ENCODE measurements around the gene CORO2A. TPM values are rescaled to one million over a fixed set of nuclear protein-coding genes. Genes with fewer than 3 reads are reported as not detected.

The CORO2A gene
- total RNA-seq, 2 experiments from 2014 or later, result 6.0 to 6.5 TPM

DNA sequence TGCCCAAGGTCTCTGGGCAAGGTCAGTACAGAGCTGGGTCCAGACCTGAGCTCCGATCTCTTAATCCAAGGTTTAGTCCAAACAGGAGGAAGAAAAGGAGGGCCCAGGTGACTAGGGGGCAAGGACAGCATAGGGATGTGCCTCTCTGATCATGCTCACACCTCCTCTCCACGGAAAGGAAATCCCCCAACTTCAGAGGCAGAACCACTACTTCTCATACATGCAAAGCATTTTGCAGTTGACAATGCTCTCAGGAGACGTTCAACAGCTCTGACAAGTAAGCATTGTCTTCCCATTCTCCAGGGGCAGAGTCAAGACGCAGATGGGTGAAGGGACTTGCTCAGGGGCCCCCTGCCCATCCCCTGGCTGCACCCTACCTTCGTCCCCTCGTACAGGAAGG, 8.7 kb upstream of the CORO2A start:
- CTCF ChIA-PET, result interaction anchor here (1.2 kb wide), 1 partner anchor 63 kb away, joined by 3 read pairs; no protein-coding TSS in a partner anchor
- POLR2A ChIA-PET, result no interaction called here

DNA sequence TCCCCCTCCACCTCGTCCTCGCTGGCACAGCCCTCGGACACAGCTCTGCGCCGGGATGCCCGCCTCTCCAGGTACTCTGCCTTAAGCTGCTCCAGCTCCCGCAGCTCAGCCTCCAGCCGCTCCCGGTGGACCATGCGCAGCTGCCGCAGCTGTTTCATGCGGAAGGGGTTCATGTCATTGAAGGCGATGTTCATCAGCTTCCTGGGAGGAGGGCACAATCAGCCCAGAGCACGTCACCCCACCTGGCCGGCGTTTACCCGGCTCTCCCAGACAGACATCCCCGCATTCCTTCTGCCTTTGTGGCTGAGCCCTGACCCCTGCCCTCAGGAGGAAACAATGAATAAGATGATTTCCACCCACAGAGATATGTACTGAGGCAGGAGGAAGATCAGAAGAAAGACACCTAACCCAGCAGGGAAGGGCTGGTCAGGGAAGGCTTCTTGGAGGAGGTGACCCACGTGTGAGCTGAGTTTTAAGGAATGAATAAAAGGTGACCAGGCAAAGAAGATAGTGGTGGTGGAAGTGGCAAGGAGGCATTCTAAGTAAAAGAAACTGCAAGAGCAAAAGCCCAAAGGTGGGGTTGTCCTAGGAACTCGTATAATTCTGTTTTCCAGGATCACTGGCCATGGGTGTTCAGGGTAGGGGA, 7.1 kb upstream of the CORO2A start:
- POLR2A ChIA-PET, result no interaction called here

DNA sequence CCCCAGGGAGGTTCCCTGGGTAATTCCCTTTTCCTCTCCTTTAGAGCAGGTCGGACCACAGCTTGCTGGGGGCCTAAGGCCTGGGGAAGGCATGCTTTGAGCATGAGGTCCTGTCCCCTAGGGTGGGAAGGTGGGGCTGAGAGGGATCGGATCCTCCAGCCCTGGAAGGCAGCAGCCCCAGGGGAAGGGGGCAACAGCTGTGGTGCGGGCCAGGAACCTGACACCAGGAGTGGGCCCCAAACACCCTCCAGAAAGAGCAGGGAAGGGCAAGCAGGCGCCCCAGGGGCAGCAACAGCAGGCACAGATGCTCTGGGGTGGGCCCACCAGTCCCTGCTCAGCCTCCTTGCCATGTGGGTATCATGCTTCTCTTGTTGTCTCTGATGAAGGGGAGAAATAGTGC, 3.2 kb upstream of the CORO2A start:
- ChIA-PET CTCF (interaction anchor here (0.9 to 1.6 kb wide), 2 partner anchors 13 to 121 kb away, joined by 3 read pairs; no protein-coding TSS in a partner anchor), POLR2A (no interaction called here)

More for the DNA sequence above, 7.1 kb upstream of the CORO2A start:
- CTCF ChIA-PET, result interaction anchor here (1.1 kb wide), 1 partner anchor 21 kb away, joined by 3 read pairs; no protein-coding TSS in a partner anchor

- POLR2A ChIA-PET, result interaction anchor here (0.5 to 1.5 kb wide), 4 partner anchors 62 to 137 kb away, joined by 3 to 7 read pairs (median 3); partner anchors contain the start of genes NANS, TBC1D2 and TRIM14
- CTCF ChIA-PET, result interaction anchor here (0.5 to 2.0 kb wide), 9 partner anchors 9 to 132 kb away, joined by 3 to 8 read pairs (median 4); partner anchors contain the start of genes TBC1D2 and TRIM14
Measured at GRCh38 chr9:98193336-98193944, 1.0 kb upstream of the CORO2A start.

DNA sequence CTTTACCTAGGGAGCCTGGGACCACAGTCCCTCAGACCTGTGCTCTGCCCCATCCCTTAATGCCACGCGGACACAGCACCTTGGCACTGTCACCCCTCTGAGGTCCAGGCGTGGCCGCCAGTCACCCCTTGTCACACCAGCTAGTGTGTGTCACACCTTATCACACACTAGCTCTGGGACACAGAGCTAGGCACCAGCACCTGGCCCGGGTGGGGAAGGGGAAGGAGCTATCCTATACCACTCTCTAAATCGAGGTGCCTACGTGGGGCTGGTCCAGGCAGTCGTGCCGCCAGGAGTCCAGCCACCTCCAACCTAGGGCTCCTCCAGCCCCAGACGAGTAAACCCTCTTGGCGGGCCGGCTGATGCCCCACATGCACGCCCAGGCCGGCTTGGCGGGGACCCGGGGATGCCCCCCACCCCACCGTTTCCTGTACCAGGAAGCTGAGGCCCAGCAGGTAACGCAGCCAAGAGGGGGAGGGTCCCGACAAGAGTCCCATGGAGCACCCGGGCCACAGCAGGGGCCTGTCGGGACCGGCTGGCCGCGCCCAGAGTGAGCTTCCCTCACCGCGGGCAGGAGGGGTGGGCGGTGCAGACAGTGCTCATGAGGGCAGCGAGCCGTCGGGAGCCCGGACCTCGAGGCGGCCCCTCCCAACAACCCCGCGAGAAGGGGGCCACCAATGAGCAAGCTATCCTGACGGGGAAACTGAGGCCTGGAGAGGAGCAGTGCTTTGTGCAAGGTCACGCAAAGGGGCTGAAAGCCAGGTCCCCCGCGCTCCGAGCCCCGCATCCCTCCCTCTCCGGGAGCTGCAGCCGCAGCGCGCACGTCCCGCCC, 550 bp downstream of the CORO2A start:
- CTCF ChIA-PET, result interaction anchor here (0.7 to 2.0 kb wide), 3 partner anchors 13 to 16 kb away, joined by 3 to 8 read pairs (median 3); no protein-coding TSS in a partner anchor
- POLR2A ChIA-PET, result interaction anchor here (0.5 to 1.5 kb wide), 7 partner anchors 22 to 529 kb away, joined by 3 to 12 read pairs (median 5); partner anchors contain the start of gene TRIM14

DNA sequence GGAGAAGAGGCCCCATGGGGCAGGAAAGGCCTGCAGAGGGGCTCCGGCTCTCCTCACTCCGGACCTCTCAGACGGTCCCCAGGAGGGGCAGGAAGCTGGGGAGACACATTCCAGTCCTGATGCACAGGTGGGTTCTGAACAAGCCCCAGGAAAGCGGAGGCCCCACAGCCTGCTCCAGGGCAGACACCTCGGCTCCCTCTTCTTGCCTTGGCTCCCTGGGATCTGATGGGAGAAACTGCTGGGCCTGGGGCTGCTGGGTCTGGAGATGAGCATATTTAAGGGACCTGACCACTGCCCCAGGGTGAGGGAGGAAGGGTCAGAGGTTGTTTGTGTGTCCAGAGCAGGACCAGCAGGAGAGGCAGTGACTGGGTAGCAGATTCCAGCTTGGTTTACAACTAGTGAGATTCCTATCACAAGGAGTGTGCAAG, 1.2 kb downstream of the CORO2A start:
- POLR2A ChIA-PET, result interaction anchor here (0.7 to 1.5 kb wide), 3 partner anchors 27 to 134 kb away, joined by 4 to 7 read pairs (median 5); no protein-coding TSS in a partner anchor

DNA sequence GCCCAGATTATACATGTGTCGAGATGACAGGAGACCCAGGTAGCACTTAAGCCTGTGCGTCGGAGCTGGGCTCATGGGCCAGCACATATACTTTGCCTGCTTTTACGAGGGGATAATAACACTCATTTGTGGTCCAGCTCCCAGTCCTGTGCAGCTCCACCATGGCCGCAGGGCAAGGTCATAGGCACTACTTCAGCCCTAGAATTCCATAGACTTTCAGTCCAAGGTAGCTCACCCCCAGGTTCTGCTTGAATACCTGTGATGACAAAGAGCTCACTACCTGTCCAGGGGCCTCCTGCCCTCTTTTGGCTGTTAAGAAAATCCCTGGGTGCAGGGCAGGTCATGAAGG, 1.7 kb downstream of the CORO2A start:
- POLR2A ChIA-PET, result no interaction called here
- CTCF ChIA-PET, result interaction anchor here (1.1 kb wide), 1 partner anchor 12 kb away, joined by 3 read pairs; no protein-coding TSS in a partner anchor

More for the DNA sequence above, 1.2 kb downstream of the CORO2A start:
- CTCF ChIA-PET, result no interaction called here

DNA sequence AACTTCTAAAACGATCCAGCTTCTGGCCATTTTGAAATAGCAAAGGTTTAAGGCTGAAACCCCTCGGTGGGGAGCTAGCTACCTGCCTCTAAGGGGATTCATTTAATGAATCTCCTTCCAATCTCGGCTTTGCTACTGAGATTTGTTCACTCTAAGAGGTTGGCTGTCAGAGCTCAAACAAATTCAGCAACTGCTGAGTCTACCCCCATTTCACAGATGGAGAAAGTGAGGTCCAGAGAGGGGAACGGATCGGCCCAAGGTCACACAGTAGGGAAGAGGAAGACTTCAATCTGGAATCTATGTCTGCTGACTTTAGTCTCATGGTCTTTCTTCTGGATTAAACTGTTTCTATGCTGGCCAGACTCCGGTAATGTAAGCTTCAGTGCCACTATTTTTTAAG, 3.0 kb downstream of the CORO2A start:
- ChIA-PET CTCF (interaction anchor here (1.1 kb wide), 1 partner anchor 11 kb away, joined by 3 read pairs; no protein-coding TSS in a partner anchor), POLR2A (no interaction called here)

DNA sequence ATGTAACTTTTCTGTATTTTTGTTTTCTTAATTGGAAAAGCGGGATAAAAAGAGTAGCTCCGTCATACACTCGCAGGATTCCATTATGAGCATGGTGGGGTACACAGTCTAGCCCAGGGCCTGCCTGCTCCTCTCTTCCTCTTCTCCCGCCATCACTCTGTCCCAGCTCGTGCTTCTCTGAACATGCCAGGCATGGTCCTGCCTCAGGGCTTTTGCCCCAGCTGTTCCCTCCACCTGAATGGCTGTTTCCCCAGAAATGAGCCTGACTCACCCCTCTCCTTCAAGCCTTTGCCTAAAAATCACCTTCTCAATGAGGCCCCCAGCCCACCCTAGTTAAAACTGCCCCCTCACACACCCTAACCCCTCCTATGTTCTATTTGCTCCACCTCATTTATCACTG, 4.5 kb downstream of the CORO2A start:
- CTCF ChIA-PET, result interaction anchor here (1.2 kb wide), 1 partner anchor 109 kb away, joined by 3 read pairs; no protein-coding TSS in a partner anchor
- POLR2A ChIA-PET, result no interaction called here

- ChIA-PET CTCF (no interaction called here), POLR2A (no interaction called here)
Measured at GRCh38 chr9:98186236-98186635, 6.2 kb downstream of the CORO2A start.

DNA sequence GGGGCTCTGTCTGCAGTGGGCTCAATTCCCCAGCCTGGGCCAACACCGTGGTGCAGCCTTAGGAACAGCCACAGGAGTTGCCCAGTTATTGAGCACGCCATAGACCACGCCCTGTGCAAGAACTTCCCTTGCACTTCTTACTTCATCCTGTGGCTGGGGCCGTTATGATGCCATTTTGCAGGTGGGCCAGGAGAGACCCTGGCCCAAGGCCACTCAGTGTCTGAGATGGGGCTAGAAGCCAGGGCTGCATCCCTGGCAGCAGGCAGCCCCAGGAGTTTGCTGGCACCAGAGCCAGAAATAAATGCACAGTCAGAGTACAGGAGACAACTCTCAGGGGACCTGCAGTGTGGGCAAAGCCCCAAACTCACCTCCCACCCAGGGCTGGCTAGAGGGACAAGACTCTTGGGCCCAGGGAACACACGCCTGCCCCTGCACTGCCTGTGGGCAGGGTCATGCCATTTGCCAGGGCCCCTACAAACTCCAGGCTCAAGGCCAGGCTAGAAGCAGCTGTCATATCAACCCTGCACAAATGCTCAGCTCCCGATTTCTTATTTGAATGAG, 6.7 kb downstream of the CORO2A start:
- POLR2A ChIA-PET, result interaction anchor here (0.6 kb wide), 1 partner anchor 263 kb away, joined by 15 read pairs; the partner anchor contains the start of gene TRMO
- CTCF ChIA-PET, result no interaction called here

DNA sequence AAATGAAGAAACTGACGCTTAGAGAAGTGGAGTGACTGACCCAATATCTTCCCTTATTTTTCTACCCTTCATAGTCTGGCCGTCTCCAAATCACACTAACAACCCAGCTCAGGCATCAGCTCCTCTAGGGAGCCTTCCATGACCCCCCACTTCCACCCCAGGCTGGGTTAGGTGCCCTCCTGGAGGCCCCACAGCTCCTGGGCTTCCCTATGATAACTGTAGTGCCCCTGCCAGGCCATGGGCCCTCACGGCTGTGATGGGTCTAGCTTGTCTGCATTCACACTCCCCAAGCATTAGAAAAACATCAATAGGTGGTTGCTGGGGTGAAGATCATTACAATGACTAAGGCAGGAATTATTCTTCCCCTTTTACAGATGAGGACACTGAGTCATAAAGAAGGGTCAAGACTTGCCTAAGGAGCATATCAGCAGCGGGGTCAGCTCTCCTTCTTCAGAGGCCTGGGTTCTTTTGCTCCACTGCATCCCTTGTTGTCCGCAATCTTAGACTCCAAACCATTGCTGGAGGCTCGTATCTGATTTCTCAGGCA, 7.3 kb downstream of the CORO2A start:
- POLR2A ChIA-PET, result interaction anchor here (0.6 kb wide), 1 partner anchor 262 kb away, joined by 15 read pairs; the partner anchor contains the start of gene TRMO
- CTCF ChIA-PET, result interaction anchor here (0.6 kb wide), 1 partner anchor 128 kb away, joined by 3 read pairs; no protein-coding TSS in a partner anchor

GRCh38 chr9:98184326-98184725, 8.1 kb downstream of the CORO2A start:
- ChIA-PET CTCF (interaction anchor here (0.6 kb wide), 1 partner anchor 127 kb away, joined by 3 read pairs; no protein-coding TSS in a partner anchor), POLR2A (no interaction called here)

- POLR2A ChIA-PET, result interaction anchor here (0.7 kb wide), 1 partner anchor 14 kb away, joined by 3 read pairs; no protein-coding TSS in a partner anchor
- CTCF ChIA-PET, result no interaction called here
Measured at GRCh38 chr9:98182889-98183599, 9.4 kb downstream of the CORO2A start.

GRCh38 chr9:98182069-98182820, 10.2 kb downstream of the CORO2A start:
- ChIA-PET CTCF (interaction anchor here (0.6 kb wide), 1 partner anchor 54 kb away, joined by 3 read pairs; no protein-coding TSS in a partner anchor), POLR2A (interaction anchor here (0.7 kb wide), 1 partner anchor 14 kb away, joined by 3 read pairs; no protein-coding TSS in a partner anchor)

DNA sequence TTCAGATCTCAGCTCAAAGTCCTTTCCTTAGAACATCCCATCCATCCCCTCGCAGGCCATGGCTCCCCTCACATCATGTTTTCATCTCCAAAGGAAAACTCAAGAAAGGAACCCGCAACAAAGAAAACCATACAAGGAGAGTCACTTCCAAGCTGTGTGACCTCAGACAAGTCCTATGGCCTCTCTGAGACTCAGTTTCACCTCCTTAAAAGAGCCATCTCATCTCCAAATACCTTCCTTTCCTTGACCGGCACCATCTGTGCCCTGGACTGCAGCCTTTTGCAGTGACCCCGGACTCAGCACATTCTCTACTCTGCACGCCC, 10.7 kb downstream of the CORO2A start:
- ChIA-PET POLR2A (no interaction called here), CTCF (no interaction called here)

DNA sequence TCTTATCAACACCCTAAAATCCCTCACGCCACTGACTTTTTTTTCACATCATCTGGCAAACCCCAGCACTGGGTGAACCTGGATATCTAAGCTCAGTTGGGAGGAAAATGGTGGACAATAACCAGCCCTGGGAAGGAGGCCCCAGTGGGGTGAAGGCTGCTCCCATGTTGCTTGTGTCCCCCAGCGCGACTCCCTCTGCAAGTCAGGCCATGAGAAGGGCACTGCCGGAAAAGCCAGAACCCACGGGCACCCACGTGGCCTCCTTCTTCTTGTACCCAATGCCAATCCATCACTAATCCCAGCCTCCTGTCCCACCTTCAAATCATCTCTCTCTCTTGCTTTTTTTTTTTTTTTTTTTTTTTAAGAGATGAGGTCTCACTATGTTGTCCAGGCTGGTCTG, 11.4 kb downstream of the CORO2A start:
- POLR2A ChIA-PET, result no interaction called here
- CTCF ChIA-PET, result no interaction called here
